OCI-LY3 (cell line): ENCODE results near the gene SLC5A10.

Experiments used
- H2AFZ ChIP-seq: fragments of 200-600, 300-600 bp; shearing (Covaris generic); 2 replicates; pipeline ENCODE4 v1.6.0; 2014; ENCODE audit warnings: antibody characterized with exemption, low read depth, low read length
- H3K27ac ChIP-seq: fragments of 200-600, 300-600 bp; sonication (generic); 2 replicates; pipeline ENCODE4 v1.5.1; 2014; ENCODE audit warnings: mild to moderate bottlenecking, low read length, moderate library complexity, mixed read lengths
- H3K27me3 ChIP-seq: fragments of 200-600, 300-600 bp; sonication (generic); 2 replicates; pipeline ENCODE4 v1.6.1; 2014; ENCODE audit warnings: low read depth, low read length, mixed read lengths
- H3K36me3 ChIP-seq: fragments of 200-600, 300-600 bp; sonication (generic); replicated peaks from 2 replicates; pipeline ENCODE3; 2014; ENCODE audit warnings: low read depth, low read length, mixed read lengths
- H3K4me1 ChIP-seq: fragments of 300-600, 200-600 bp; sonication (generic); 2 replicates; pipeline ENCODE4 v1.6.1; 2014; ENCODE audit warnings: low read length, mixed read lengths
- H3K4me2 ChIP-seq: fragments of 200-600, 300-600 bp; sonication (generic); 2 replicates; pipeline ENCODE4 v1.6.1; 2014; ENCODE audit warnings: low read length, mixed read lengths
- H3K4me3 ChIP-seq: fragments of 300-600, 200-600 bp; sonication (generic); 2 replicates; pipeline ENCODE4 v1.5.1; 2014; ENCODE audit warnings: antibody characterized with exemption, mild to moderate bottlenecking, low read length, moderate library complexity
- H3K79me2 ChIP-seq: fragments of 300-600, 200-600 bp; shearing (Covaris generic); 2 replicates; pipeline ENCODE4 v1.6.1; 2014; ENCODE audit warnings: mild to moderate bottlenecking, low read length, mixed read lengths
- H3K9ac ChIP-seq: fragments of 300-600, 200-600 bp; shearing (Covaris generic); 2 replicates; pipeline ENCODE4 v1.6.0; 2014; ENCODE audit warnings: mild to moderate bottlenecking, low read length, moderate library complexity
- H3K9me3 ChIP-seq: fragments of 200-600, 300-600 bp; shearing (Covaris generic); 2 replicates; pipeline ENCODE4 v1.6.1; 2014; ENCODE audit warnings: low read length, mixed read lengths; ENCODE audit not compliant: insufficient read depth
- H4K20me1 ChIP-seq: fragments of 200-600, 300-600 bp; sonication (generic); 2 replicates; pipeline ENCODE4 v1.6.1; 2016; ENCODE audit warnings: low read length, mixed read lengths; ENCODE audit not compliant: insufficient read depth
- CTCF ChIP-seq: fragments of 200-600, 300-600 bp; sonication (generic); IDR thresholded peaks from 2 replicates; pipeline ENCODE4 v1.5.1; 2014; ENCODE audit warnings: antibody characterized with exemption, low read length, low read depth
- EZH2phosphoT487 ChIP-seq: fragments of 200-600 bp; shearing (Covaris generic); IDR thresholded peaks from 2 replicates; pipeline ENCODE4 v1.6.1; 2018; ENCODE audit warnings: antibody characterized with exemption, mixed run types, low read depth

The SLC5A10 gene

GRCh38 chr17:18947866-18948265 is 4.1 kb upstream of the SLC5A10 start:
- no peak overlapping the region for H3K4me2 ChIP-seq
- TF ChIP-seq EZH2phosphoT487 (no peak), CTCF (no peak)
- no peaks in the 10 kb centered on the region for H3K4me1 ChIP-seq
- no peaks in the 10 kb centered on the region for H3K79me2 ChIP-seq
- no peaks in the 10 kb centered on the region for H3K27me3 ChIP-seq
- no peak overlapping the region for H3K27ac ChIP-seq
- H3K36me3 ChIP-seq, result no peaks in the 10 kb centered on the region
- no peak overlapping the region for H2AFZ ChIP-seq
- no peak overlapping the region for H3K4me3 ChIP-seq
- H3K9ac ChIP-seq, result no peak overlapping the region
- H4K20me1 ChIP-seq, result no peaks in the 10 kb centered on the region
- H3K9me3 ChIP-seq, result no peaks in the 10 kb centered on the region

- Histone ChIP-seq H3K4me2 (no peak overlapping the region), H3K27ac (no peak overlapping the region), H3K4me3 (no peak overlapping the region), H3K9ac (no peak overlapping the region), H3K36me3 (no peaks in the 10 kb centered on the region), H3K79me2 (no peaks in the 10 kb centered on the region), H3K27me3 (no peaks in the 10 kb centered on the region), H4K20me1 (no peaks in the 10 kb centered on the region), H2AFZ (no peak overlapping the region), H3K4me1 (no peaks in the 10 kb centered on the region), H3K9me3 (no peaks in the 10 kb centered on the region)
- no peak for TF ChIP-seq CTCF
- TF ChIP-seq EZH2phosphoT487, result no peak
These were observed 3.4 kb upstream of the SLC5A10 start for GRCh38 chr17:18948476-18949006.

GRCh38 chr17:18949566-18949965 is 2.4 kb upstream of the SLC5A10 start:
- H3K27ac ChIP-seq, result no peak overlapping the region
- H3K4me2 ChIP-seq, result no peak overlapping the region
- no peak overlapping the region for H3K9ac ChIP-seq
- no peaks in the 10 kb centered on the region for H3K4me1 ChIP-seq
- no peaks in the 10 kb centered on the region for H4K20me1 ChIP-seq
- TF ChIP-seq CTCF, result no peak
- H3K36me3 ChIP-seq, result no peaks in the 10 kb centered on the region
- no peak overlapping the region for H2AFZ ChIP-seq
- no peaks in the 10 kb centered on the region for H3K9me3 ChIP-seq
- no peaks in the 10 kb centered on the region for H3K79me2 ChIP-seq
- H3K4me3 ChIP-seq, result no peak overlapping the region
- H3K27me3 ChIP-seq, result no peaks in the 10 kb centered on the region

- Histone ChIP-seq H3K9ac (no peak overlapping the region), H3K4me1 (no peaks in the 10 kb centered on the region), H2AFZ (no peak overlapping the region), H3K27ac (no peak overlapping the region), H3K4me3 (no peak overlapping the region), H3K79me2 (no peaks in the 10 kb centered on the region), H3K4me2 (no peak overlapping the region), H3K27me3 (no peaks in the 10 kb centered on the region), H4K20me1 (no peaks in the 10 kb centered on the region), H3K9me3 (no peaks in the 10 kb centered on the region), H3K36me3 (no peaks in the 10 kb centered on the region)
- TF ChIP-seq EZH2phosphoT487, result no peak
These were observed 1.6 kb upstream of the SLC5A10 start for GRCh38 chr17:18950346-18950745.
